GM19468 (cell line): ENCODE results near the gene CKMT1A.
"Not testable (repeated sequence)": the region's sequence is repeated elsewhere in the genome, so short reads cannot be mapped to it uniquely, and the experiment has no call there.

ENCODE experiments used
- ATAC-seq: cut with Tn5 transposase; IDR thresholded peaks from one replicate; pipeline ENCODE4 v1.9.1; 2021; ENCODE audit warnings: mild to moderate bottlenecking, moderate library complexity, moderate number of reproducible peaks; ENCODE audit not compliant: unreplicated experiment; ENCODE audit errors: extremely low read depth

Gene CKMT1A

GRCh38 chr15:43693148-43694022 lies at the start of gene CKMT1A:
Gene CKMT1A (plus strand): TSS chr15:43693859. CDS start chr15:43694051, 192 bp downstream.
- ATAC-seq: not testable (repeated sequence)

GRCh38 chr15:43648649-43649429 lies 44.8 kb upstream of the CKMT1A start, which contains the start of gene CATSPER2:
Gene CATSPER2 (minus strand): TSS chr15:43648844. CDS start chr15:43648061, 783 bp downstream.
- no peak for ATAC-seq

GRCh38 chr15:43649430-43649926 lies 44.2 kb upstream of the CKMT1A start:
- ATAC-seq: not testable (repeated sequence)

- not testable (repeated sequence) for ATAC-seq
These were observed 33.9 kb upstream of the CKMT1A start for GRCh38 chr15:43659727-43660126.

- not testable (repeated sequence) for ATAC-seq
These were observed 31.4 kb upstream of the CKMT1A start for GRCh38 chr15:43662293-43662692.

GRCh38 chr15:43663333-43663732 lies 30.3 kb upstream of the CKMT1A start:
- ATAC-seq: not testable (repeated sequence)

- ATAC-seq: not testable (repeated sequence)
These were observed 27.5 kb upstream of the CKMT1A start for GRCh38 chr15:43666177-43666576.

- ATAC-seq: not testable (repeated sequence)
These were observed 19.5 kb upstream of the CKMT1A start for GRCh38 chr15:43674175-43674574.

GRCh38 chr15:43689604-43690301 lies 3.9 kb upstream of the CKMT1A start:
- ATAC-seq: peak; percentile 69

GRCh38 chr15:43692679-43693078 lies 980 bp upstream of the CKMT1A start:
- ATAC-seq: not testable (repeated sequence)

- ATAC-seq: no peak
These were observed 8.5 kb downstream of the CKMT1A start for GRCh38 chr15:43702174-43702573.

- no peak for ATAC-seq
These were observed 9.2 kb downstream of the CKMT1A start for GRCh38 chr15:43702701-43703424.

GRCh38 chr15:43710431-43711131 lies 16.9 kb downstream of the CKMT1A start:
- ATAC-seq: not testable (repeated sequence)

GRCh38 chr15:43723151-43723550 lies 29.5 kb downstream of the CKMT1A start:
- no peak for ATAC-seq

- ATAC-seq: not testable (repeated sequence)
These were observed 32.6 kb downstream of the CKMT1A start for GRCh38 chr15:43726306-43726705.

GRCh38 chr15:43728053-43728725 lies 34.5 kb downstream of the CKMT1A start:
- not testable (repeated sequence) for ATAC-seq

- ATAC-seq: no peak
These were observed 41.8 kb downstream of the CKMT1A start for GRCh38 chr15:43735416-43735815.

- peak; percentile 26 for ATAC-seq
These were observed 52.7 kb downstream of the CKMT1A start, which contains the start of gene PDIA3 for GRCh38 chr15:43746245-43746902. Gene PDIA3 (plus strand): TSS chr15:43746438. CDS start chr15:43746540, 102 bp downstream.
